ENCODE results near the gene NSMCE4A.

GRCh38 chr10:121911421-121911697, 63.7 kb downstream of the NSMCE4A start:
- TF ChIP-seq CTCF (IDR thresholded peaks at IDR 0.05; ENCODE audit: low read length) (no peak), EZH2phosphoT487 (IDR thresholded peaks at IDR 0.05; ENCODE audit: low read length) (no peak), EZH2 (optimal IDR thresholded peaks at IDR 0.05; ENCODE audit: low read depth, low read length) (no peak)
